ENCODE data around the gene TRIO.
A peak's percentile ranks its signal among the peaks of the same experiment; 100 is the strongest.

Gene TRIO

GRCh38 chr5:14439087-14439871 lies 296.1 kb downstream of the TRIO start:
- Histone ChIP-seq H3K9me3 (ENCODE audit: control insufficient read depth in 2 of 2, low read length in 2 of 2) (no peaks in the 10 kb centered on the region), H3K27me3 (ENCODE audit: control insufficient read depth in 2 of 2, insufficient read depth in 2 of 2, low read length in 2 of 2) (no peaks in the 10 kb centered on the region), H3K9ac (ENCODE audit: low read depth in 1 of 2, low read length in 2 of 2) (no peak overlapping the region), H3K4me1 (ENCODE audit: control insufficient read depth in 2 of 2, insufficient read depth in 2 of 2, low read length in 2 of 2) (peaks cover 4 to 11% of the 10 kb centered on the region in 2 donors), H3K4me3 (ENCODE audit: low read length in 2 of 2) (no peak overlapping the region), H3K27ac (ENCODE audit: low read depth in 2 of 2, low read length in 2 of 2) (no peak overlapping the region), H3K36me3 (ENCODE audit: control insufficient read depth in 2 of 2, insufficient read depth in 2 of 2, low read length in 2 of 2) (peaks cover 17 to 34% of the 10 kb centered on the region in 2 donors)

DNA sequence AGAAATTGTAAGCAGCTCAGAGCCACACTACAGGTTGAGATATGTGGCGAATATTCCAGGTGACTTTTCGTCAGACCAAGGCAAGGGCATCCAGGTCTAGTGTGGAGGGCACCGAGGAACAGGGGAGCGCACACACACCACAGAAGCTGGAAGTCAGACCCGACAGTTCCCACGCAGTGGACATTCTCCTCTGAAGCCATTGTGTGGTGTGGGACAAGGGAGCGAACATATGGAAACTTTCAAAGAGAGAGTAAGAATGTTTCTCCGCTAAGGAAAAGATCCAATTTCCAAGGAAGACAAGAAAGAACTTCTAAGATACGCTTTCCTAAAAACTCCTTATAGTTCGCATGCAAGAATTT lies 297.1 kb downstream of the TRIO start:
- H3K4me1 ChIP-seq (ENCODE audit: control insufficient read depth in 2 of 2, insufficient read depth in 2 of 2, low read length in 2 of 2), result peaks cover 4 to 14% of the 10 kb centered on the region in 2 donors
- peak overlapping the region in 1 of 2 donors; percentile 63 for H3K4me3 ChIP-seq (ENCODE audit: low read length in 2 of 2)
- peak overlapping the region in 1 of 2 donors; percentile 17 for H3K9ac ChIP-seq (ENCODE audit: low read depth in 1 of 2, low read length in 2 of 2)
- H3K27me3 ChIP-seq (ENCODE audit: control insufficient read depth in 2 of 2, insufficient read depth in 2 of 2, low read length in 2 of 2), result no peaks in the 10 kb centered on the region
- no peaks in the 10 kb centered on the region for H3K9me3 ChIP-seq (ENCODE audit: control insufficient read depth in 2 of 2, low read length in 2 of 2)
- peaks cover 14 to 30% of the 10 kb centered on the region in 2 donors for H3K36me3 ChIP-seq (ENCODE audit: control insufficient read depth in 2 of 2, insufficient read depth in 2 of 2, low read length in 2 of 2)
- H3K27ac ChIP-seq (ENCODE audit: low read depth in 2 of 2, low read length in 2 of 2), result peak overlapping the region in 1 of 2 donors; percentile 53

DNA sequence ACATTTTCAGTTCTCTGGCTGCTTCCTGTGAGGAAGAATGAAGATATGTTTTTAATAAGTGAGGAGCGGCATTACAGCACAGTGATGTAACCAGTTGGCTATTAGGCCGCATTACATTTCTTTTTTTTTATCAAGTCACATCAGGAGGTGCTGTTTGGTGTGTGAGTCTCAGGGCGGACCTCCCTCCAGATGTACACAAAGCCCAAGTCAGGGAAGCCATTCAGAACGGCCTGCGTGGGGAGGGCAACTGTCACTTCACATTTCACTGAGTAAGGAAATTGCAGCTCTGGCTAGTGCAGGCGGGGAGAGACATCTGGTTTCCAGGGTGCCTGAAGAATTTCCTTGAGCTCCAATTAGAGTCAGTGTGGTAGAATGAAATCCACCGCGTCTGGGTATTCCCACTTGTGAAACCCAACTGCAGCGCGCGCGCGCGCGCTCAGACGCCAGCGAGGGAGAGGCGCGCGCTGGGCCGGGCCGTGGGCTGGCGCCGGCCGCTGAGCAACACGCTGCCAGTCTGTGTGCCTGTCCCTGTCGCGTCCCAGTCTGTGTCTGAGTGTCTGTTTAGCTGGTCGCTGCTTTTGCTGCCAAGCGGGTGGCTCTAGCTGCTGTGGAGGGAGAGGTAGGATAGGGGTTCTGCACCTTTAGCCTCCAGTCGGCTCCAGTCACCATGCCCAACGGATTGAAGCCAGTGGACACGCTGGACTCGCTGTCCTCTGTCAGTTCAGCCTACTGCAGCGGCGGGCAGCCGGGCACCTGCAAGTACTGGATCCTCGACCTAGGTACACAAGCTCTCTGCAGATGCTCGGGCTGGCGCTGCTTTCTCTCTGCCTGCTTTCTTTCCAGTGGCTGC lies 297.7 kb downstream of the TRIO start:
- H3K9ac ChIP-seq (ENCODE audit: low read depth in 1 of 2, low read length in 2 of 2), result peak overlapping the region in 1 of 2 donors; percentile 48

DNA sequence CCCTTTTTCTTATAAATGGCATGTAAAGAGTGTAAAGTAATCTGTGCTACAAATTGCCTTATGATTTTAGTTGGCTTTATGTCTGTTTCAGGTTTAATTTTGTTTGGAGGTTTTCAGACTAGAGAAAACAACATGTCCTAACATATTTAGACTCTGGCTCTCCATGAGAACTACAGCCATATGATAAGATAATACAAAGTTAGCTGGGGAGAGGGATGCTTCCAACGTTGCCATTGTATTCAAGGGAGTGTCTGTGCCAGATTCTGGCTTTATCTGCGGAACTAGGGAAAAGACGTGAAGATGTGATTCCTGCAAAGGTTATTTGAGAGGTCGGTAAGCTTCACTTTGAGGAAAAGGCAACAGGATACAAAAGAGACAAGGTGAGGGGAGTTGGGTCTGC lies 298.5 kb downstream of the TRIO start:
- H3K27me3 ChIP-seq (ENCODE audit: control insufficient read depth in 2 of 2, insufficient read depth in 2 of 2, low read length in 2 of 2), result no peaks in the 10 kb centered on the region
- peak overlapping the region in 1 of 2 donors; percentile 48 for H3K9ac ChIP-seq (ENCODE audit: low read depth in 1 of 2, low read length in 2 of 2)

More for the DNA sequence above, 297.7 kb downstream of the TRIO start:
- Histone ChIP-seq H3K9me3 (ENCODE audit: control insufficient read depth in 2 of 2, low read length in 2 of 2) (no peaks in the 10 kb centered on the region), H3K27me3 (ENCODE audit: control insufficient read depth in 2 of 2, insufficient read depth in 2 of 2, low read length in 2 of 2) (no peaks in the 10 kb centered on the region), H3K36me3 (ENCODE audit: control insufficient read depth in 2 of 2, insufficient read depth in 2 of 2, low read length in 2 of 2) (peaks cover 14 to 28% of the 10 kb centered on the region in 2 donors), H3K4me3 (ENCODE audit: low read length in 2 of 2) (peak overlapping the region; percentile 56 to 63), H3K27ac (ENCODE audit: low read depth in 2 of 2, low read length in 2 of 2) (peak overlapping the region; percentile 52 to 53), H3K4me1 (ENCODE audit: control insufficient read depth in 2 of 2, insufficient read depth in 2 of 2, low read length in 2 of 2) (peaks cover 4 to 14% of the 10 kb centered on the region in 2 donors)

GRCh38 chr5:14442536-14442935 lies 299.4 kb downstream of the TRIO start:
- Histone ChIP-seq H3K4me3 (ENCODE audit: low read length in 2 of 2) (no peak overlapping the region), H3K27ac (ENCODE audit: low read depth in 2 of 2, low read length in 2 of 2) (no peak overlapping the region), H3K4me1 (ENCODE audit: control insufficient read depth in 2 of 2, insufficient read depth in 2 of 2, low read length in 2 of 2) (peaks cover 4 to 14% of the 10 kb centered on the region in 2 donors)

More for the DNA sequence above, 298.5 kb downstream of the TRIO start:
- peaks cover 4 to 14% of the 10 kb centered on the region in 2 donors for H3K4me1 ChIP-seq (ENCODE audit: control insufficient read depth in 2 of 2, insufficient read depth in 2 of 2, low read length in 2 of 2)
- no peaks in the 10 kb centered on the region for H3K9me3 ChIP-seq (ENCODE audit: control insufficient read depth in 2 of 2, low read length in 2 of 2)
- peaks cover 14 to 27% of the 10 kb centered on the region in 2 donors for H3K36me3 ChIP-seq (ENCODE audit: control insufficient read depth in 2 of 2, insufficient read depth in 2 of 2, low read length in 2 of 2)
- no peak overlapping the region for H3K4me3 ChIP-seq (ENCODE audit: low read length in 2 of 2)
- no peak overlapping the region for H3K27ac ChIP-seq (ENCODE audit: low read depth in 2 of 2, low read length in 2 of 2)

GRCh38 chr5:14443671-14444093 lies 300.5 kb downstream of the TRIO start:
- H3K9me3 ChIP-seq (ENCODE audit: control insufficient read depth in 2 of 2, low read length in 2 of 2), result no peaks in the 10 kb centered on the region
- peaks cover 13 to 24% of the 10 kb centered on the region in 2 donors for H3K4me1 ChIP-seq (ENCODE audit: control insufficient read depth in 2 of 2, insufficient read depth in 2 of 2, low read length in 2 of 2)
- peaks cover 8 to 16% of the 10 kb centered on the region in 2 donors for H3K36me3 ChIP-seq (ENCODE audit: control insufficient read depth in 2 of 2, insufficient read depth in 2 of 2, low read length in 2 of 2)
- no peak overlapping the region for H3K4me3 ChIP-seq (ENCODE audit: low read length in 2 of 2)
- H3K27me3 ChIP-seq (ENCODE audit: control insufficient read depth in 2 of 2, insufficient read depth in 2 of 2, low read length in 2 of 2), result no peaks in the 10 kb centered on the region
- H3K9ac ChIP-seq (ENCODE audit: low read depth in 1 of 2, low read length in 2 of 2), result no peak overlapping the region
- H3K27ac ChIP-seq (ENCODE audit: low read depth in 2 of 2, low read length in 2 of 2), result peak overlapping the region; percentile 19 to 22

More at GRCh38 chr5:14442536-14442935, 299.4 kb downstream of the TRIO start:
- Histone ChIP-seq H3K9me3 (ENCODE audit: control insufficient read depth in 2 of 2, low read length in 2 of 2) (no peaks in the 10 kb centered on the region), H3K9ac (ENCODE audit: low read depth in 1 of 2, low read length in 2 of 2) (no peak overlapping the region), H3K36me3 (ENCODE audit: control insufficient read depth in 2 of 2, insufficient read depth in 2 of 2, low read length in 2 of 2) (peaks cover 14 to 23% of the 10 kb centered on the region in 2 donors), H3K27me3 (ENCODE audit: control insufficient read depth in 2 of 2, insufficient read depth in 2 of 2, low read length in 2 of 2) (no peaks in the 10 kb centered on the region)

- Histone ChIP-seq H3K36me3 (ENCODE audit: control insufficient read depth in 2 of 2, insufficient read depth in 2 of 2, low read length in 2 of 2) (peaks cover 8 to 15% of the 10 kb centered on the region in 2 donors), H3K4me3 (ENCODE audit: low read length in 2 of 2) (no peak overlapping the region), H3K9ac (ENCODE audit: low read depth in 1 of 2, low read length in 2 of 2) (no peak overlapping the region), H3K27me3 (ENCODE audit: control insufficient read depth in 2 of 2, insufficient read depth in 2 of 2, low read length in 2 of 2) (no peaks in the 10 kb centered on the region), H3K9me3 (ENCODE audit: control insufficient read depth in 2 of 2, low read length in 2 of 2) (no peaks in the 10 kb centered on the region), H3K4me1 (ENCODE audit: control insufficient read depth in 2 of 2, insufficient read depth in 2 of 2, low read length in 2 of 2) (peaks cover 14 to 28% of the 10 kb centered on the region in 2 donors), H3K27ac (ENCODE audit: low read depth in 2 of 2, low read length in 2 of 2) (no peak overlapping the region)
These were observed 301.0 kb downstream of the TRIO start for GRCh38 chr5:14444161-14444560.

DNA sequence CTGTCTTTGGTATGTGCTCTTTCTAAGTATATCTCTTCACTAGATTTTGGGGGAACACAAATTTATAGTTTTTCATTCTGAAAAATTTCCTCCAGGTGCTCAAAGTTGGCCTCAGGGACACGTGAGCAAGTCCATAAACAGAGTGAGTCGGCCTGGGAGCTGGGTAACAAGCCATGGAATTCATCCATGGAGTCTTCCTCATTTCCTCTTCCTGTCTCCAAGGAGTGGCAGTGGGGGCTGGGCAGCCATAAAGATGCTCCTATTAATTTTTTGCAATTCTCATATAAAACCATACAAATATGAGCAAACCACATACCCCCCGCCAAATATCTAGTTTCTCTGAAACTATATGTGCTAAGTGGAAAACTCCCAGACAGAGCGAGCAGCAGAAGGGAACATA lies 301.9 kb downstream of the TRIO start:
- Histone ChIP-seq H3K27ac (ENCODE audit: low read depth in 2 of 2, low read length in 2 of 2) (no peak overlapping the region), H3K4me1 (ENCODE audit: control insufficient read depth in 2 of 2, insufficient read depth in 2 of 2, low read length in 2 of 2) (peaks cover 17 to 34% of the 10 kb centered on the region in 2 donors), H3K9me3 (ENCODE audit: control insufficient read depth in 2 of 2, low read length in 2 of 2) (no peaks in the 10 kb centered on the region), H3K27me3 (ENCODE audit: control insufficient read depth in 2 of 2, insufficient read depth in 2 of 2, low read length in 2 of 2) (no peaks in the 10 kb centered on the region), H3K36me3 (ENCODE audit: control insufficient read depth in 2 of 2, insufficient read depth in 2 of 2, low read length in 2 of 2) (peaks cover 8 to 15% of the 10 kb centered on the region in 2 donors), H3K9ac (ENCODE audit: low read depth in 1 of 2, low read length in 2 of 2) (no peak overlapping the region), H3K4me3 (ENCODE audit: low read length in 2 of 2) (no peak overlapping the region)

- no peak overlapping the region for H3K27ac ChIP-seq (ENCODE audit: low read depth in 2 of 2, low read length in 2 of 2)
- no peaks in the 10 kb centered on the region for H3K9me3 ChIP-seq (ENCODE audit: control insufficient read depth in 2 of 2, low read length in 2 of 2)
- no peak overlapping the region for H3K4me3 ChIP-seq (ENCODE audit: low read length in 2 of 2)
- H3K27me3 ChIP-seq (ENCODE audit: control insufficient read depth in 2 of 2, insufficient read depth in 2 of 2, low read length in 2 of 2), result no peaks in the 10 kb centered on the region
- no peak overlapping the region for H3K9ac ChIP-seq (ENCODE audit: low read depth in 1 of 2, low read length in 2 of 2)
- H3K36me3 ChIP-seq (ENCODE audit: control insufficient read depth in 2 of 2, insufficient read depth in 2 of 2, low read length in 2 of 2), result peaks cover 8 to 15% of the 10 kb centered on the region in 2 donors
- H3K4me1 ChIP-seq (ENCODE audit: control insufficient read depth in 2 of 2, insufficient read depth in 2 of 2, low read length in 2 of 2), result peaks cover 17 to 34% of the 10 kb centered on the region in 2 donors
These were observed 302.6 kb downstream of the TRIO start for GRCh38 chr5:14445576-14446290.
